CMK (cell line): ENCODE results near the gene FER1L5.

Experiments used
- DNase-seq: peaks from one replicate; pipeline ENCODE4 v3.0.0-alpha.2; 2010; ENCODE audit warnings: low read depth

Gene FER1L5

GRCh38 chr2:96681540-96681939 lies 39.0 kb downstream of the FER1L5 start:
- no peak for DNase-seq

GRCh38 chr2:96683307-96683706 lies 40.7 kb downstream of the FER1L5 start:
- DNase-seq = no peak

GRCh38 chr2:96683972-96684820 lies 41.6 kb downstream of the FER1L5 start:
- DNase-seq = no peak

GRCh38 chr2:96684883-96685576 lies 42.5 kb downstream of the FER1L5 start:
- DNase-seq = no peak

- DNase-seq = peak; percentile 49
These were observed 43.3 kb downstream of the FER1L5 start for GRCh38 chr2:96685577-96686459.

- no peak for DNase-seq
These were observed 44.7 kb downstream of the FER1L5 start for GRCh38 chr2:96687266-96687665.

- DNase-seq = no peak
These were observed 45.4 kb downstream of the FER1L5 start for GRCh38 chr2:96687711-96688640.

GRCh38 chr2:96688649-96689430 lies 46.3 kb downstream of the FER1L5 start:
- no peak for DNase-seq

GRCh38 chr2:96689431-96689991 lies 46.9 kb downstream of the FER1L5 start:
- DNase-seq = no peak

GRCh38 chr2:96690306-96691021 lies 47.9 kb downstream of the FER1L5 start:
- no peak for DNase-seq

- no peak for DNase-seq
These were observed 48.6 kb downstream of the FER1L5 start for GRCh38 chr2:96691022-96691612.

- no peak for DNase-seq
These were observed 49.8 kb downstream of the FER1L5 start for GRCh38 chr2:96692094-96692971.

- no peak for DNase-seq
These were observed 51.0 kb downstream of the FER1L5 start for GRCh38 chr2:96693286-96694200.

- no peak for DNase-seq
These were observed 51.7 kb downstream of the FER1L5 start for GRCh38 chr2:96694279-96694678.

- DNase-seq = no peak
These were observed 52.4 kb downstream of the FER1L5 start for GRCh38 chr2:96694816-96695455.

- DNase-seq = no peak
These were observed 53.0 kb downstream of the FER1L5 start for GRCh38 chr2:96695602-96696001.
